ENCODE data around the gene PLA2R1. TPM values are rescaled to one million over a fixed set of nuclear protein-coding genes. Genes with fewer than 3 reads are reported as not detected.

Gene PLA2R1
- total RNA-seq, 2 experiments from 2014 or later = not detected

DNA sequence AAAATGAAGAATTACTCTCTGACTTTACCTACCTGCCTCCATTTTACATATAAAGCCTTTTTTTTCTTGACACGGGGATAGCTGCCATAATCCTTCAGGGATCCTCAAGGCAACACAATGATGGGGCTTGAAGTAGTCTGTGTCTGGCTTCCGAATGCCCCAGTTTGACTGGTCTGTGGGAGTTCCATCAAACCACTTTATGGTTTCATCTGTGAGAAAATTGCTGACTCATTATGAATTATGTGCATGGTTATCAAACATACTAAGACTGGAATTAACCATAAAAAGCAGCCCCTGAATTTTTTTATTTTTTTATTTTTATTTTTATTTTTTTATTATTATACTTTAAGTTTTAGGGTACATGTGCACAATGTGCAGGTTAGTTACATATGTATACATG is 117.5 kb downstream of the PLA2R1 start:
- Mint-ChIP-seq H3K36me3 (ENCODE audit: low read depth) (no peaks in the 10 kb centered on the region), H3K27ac (no peak overlapping the region), H3K4me3 (no peak overlapping the region), H3K9me3 (peaks cover 3% of the 10 kb centered on the region), H3K27me3 (peaks cover 16% of the 10 kb centered on the region), H3K4me1 (no peaks in the 10 kb centered on the region)
- CTCF ChIA-PET = no interaction called here
- POLR2A ChIA-PET = no interaction called here
- DNase-seq = no peak

DNA sequence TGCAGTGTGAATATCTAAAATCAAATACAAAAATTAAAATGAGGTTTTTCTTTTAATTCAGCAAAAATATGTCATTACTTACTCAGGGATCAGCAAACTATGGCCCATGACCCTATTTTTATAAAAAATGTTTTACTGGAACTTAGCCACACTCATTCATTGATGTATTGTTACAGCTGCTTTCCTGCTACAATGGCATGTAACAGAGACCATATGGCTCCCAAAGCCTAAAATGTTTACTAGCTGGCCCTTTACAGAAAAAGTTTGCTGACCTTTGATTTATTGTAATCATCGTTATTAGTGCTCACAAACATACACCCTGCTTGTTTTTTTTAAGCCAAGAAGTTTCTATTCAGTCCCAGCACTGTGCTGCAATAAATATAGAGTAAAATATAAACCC is 120.3 kb downstream of the PLA2R1 start:
- H3K27ac Mint-ChIP-seq = no peak overlapping the region
- no peak for DNase-seq
- no peaks in the 10 kb centered on the region for H3K4me1 Mint-ChIP-seq
- no peaks in the 10 kb centered on the region for H3K36me3 Mint-ChIP-seq (ENCODE audit: low read depth)
- ChIA-PET CTCF (interaction anchor here (0.7 kb wide), 1 partner anchor 765 kb away, joined by 4 read pairs; no protein-coding TSS in a partner anchor), POLR2A (no interaction called here)
- peaks cover 9% of the 10 kb centered on the region for H3K27me3 Mint-ChIP-seq
- peaks cover 3% of the 10 kb centered on the region for H3K9me3 Mint-ChIP-seq
- no peak overlapping the region for H3K4me3 Mint-ChIP-seq

DNA sequence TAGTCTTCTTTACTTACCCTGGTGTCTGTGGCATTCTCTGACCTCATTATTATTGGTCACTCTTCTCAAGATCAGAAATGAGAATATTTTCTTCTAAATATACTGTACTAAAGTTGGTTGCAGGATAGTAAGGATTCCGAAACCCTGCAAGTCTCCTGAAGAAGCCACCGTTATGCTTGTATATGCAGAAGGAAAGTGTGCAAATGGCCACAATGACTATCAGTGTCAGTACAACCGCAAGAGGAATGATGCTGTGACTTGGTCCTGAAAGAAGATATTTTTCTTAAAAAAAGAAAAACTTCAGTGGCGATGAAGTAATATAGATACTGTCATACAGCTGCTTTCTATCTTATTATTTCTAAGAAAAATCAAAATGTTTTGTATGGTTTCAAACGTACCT is 120.7 kb downstream of the PLA2R1 start:
- Mint-ChIP-seq H3K4me3 (no peak overlapping the region), H3K27me3 (peaks cover 9% of the 10 kb centered on the region), H3K27ac (no peak overlapping the region), H3K9me3 (peaks cover 3% of the 10 kb centered on the region), H3K4me1 (no peaks in the 10 kb centered on the region), H3K36me3 (ENCODE audit: low read depth) (no peaks in the 10 kb centered on the region)
- CTCF ChIA-PET = no interaction called here
- DNase-seq = no peak
- POLR2A ChIA-PET = no interaction called here

DNA sequence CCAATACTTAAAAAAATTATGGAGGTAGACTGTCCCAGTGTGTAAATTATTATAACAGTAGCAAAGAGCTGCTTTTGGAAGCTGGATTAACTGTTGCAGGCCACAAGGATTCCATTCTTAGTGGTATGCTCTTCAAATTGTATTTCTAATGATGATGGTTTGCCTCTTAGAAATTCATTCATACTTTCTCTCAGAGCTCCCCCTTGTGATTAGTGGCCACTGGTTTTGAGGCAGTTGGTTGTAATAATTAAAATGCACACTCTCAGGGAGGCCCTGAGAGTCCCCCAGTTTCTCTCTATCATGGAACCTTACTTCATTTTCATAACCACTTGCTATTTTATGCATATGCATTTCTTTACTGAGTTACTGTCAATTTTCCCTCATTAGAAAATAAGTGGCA is 122.5 kb downstream of the PLA2R1 start:
- Mint-ChIP-seq H3K4me3 (no peak overlapping the region), H3K9me3 (peaks cover 3% of the 10 kb centered on the region), H3K4me1 (no peaks in the 10 kb centered on the region), H3K27me3 (peaks cover 5% of the 10 kb centered on the region), H3K36me3 (ENCODE audit: low read depth) (no peaks in the 10 kb centered on the region), H3K27ac (no peak overlapping the region)
- CTCF ChIA-PET = no interaction called here
- POLR2A ChIA-PET = no interaction called here
- no peak for DNase-seq

DNA sequence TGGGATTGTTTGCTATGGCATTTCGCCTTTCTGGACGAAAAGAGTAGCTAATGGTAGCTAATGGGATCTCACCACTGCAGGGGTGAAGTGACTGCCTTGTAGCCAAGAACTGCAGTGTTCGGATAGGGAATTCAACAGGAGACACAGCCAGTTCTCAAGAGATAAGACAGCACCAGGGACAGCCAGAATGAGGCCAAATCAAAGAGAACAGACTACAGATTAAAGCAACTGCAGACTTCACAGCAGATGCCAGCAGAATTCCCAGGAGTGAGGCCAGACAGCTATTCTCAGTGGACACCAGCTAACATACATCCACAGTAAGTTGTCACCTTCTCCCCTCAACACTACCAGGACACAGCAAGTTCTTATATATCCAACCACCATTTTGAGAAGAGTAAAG is 124.0 kb downstream of the PLA2R1 start:
- Mint-ChIP-seq H3K9me3 (no peaks in the 10 kb centered on the region), H3K36me3 (ENCODE audit: low read depth) (no peaks in the 10 kb centered on the region), H3K27me3 (peaks cover 3% of the 10 kb centered on the region), H3K4me3 (no peak overlapping the region), H3K4me1 (no peaks in the 10 kb centered on the region), H3K27ac (no peak overlapping the region)
- no peak for DNase-seq
- POLR2A ChIA-PET = interaction anchor here (0.6 kb wide), 1 partner anchor 995 kb away, joined by 3 read pairs; no protein-coding TSS in a partner anchor
- CTCF ChIA-PET = no interaction called here

DNA sequence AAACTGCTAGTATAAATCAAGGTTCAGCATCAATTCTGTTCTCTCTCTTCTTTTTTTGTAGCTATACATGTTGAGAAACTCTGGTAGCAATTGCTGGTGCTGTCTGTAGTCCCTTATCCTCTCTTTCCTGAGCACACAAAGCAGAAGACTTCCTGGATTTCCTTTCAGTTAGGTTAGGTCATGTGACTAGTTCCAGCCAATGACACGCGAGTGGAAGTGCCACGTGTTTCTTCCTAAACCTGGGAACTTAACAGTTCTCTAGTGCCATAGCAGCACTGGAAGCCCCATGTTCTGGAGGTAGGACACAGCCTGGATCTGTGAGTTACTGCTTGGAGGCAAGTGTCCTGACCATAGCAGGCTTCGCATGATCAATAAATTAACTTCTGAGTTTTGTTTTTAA is 125.9 kb downstream of the PLA2R1 start:
- H3K4me3 Mint-ChIP-seq = no peak overlapping the region
- H3K27me3 Mint-ChIP-seq = peaks cover 4% of the 10 kb centered on the region
- H3K4me1 Mint-ChIP-seq = no peaks in the 10 kb centered on the region

DNA sequence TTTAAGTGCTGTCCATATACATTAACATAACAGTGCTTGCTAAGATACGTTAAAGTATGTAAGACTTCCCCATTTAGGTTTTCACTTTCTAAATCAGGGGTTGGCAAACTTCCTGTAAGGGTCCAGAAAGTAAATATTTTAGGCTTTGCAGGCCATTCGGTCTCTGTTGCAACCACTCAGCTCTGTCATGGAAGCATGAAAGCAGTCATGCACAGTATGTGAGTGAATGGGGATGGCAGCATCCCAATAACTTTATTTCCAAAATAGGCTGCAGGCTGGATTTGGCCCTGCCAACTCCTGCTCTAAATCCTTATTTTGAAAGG is 128.7 kb downstream of the PLA2R1 start:
- Mint-ChIP-seq H3K9me3 (peaks cover 4% of the 10 kb centered on the region), H3K4me3 (no peak overlapping the region), H3K27ac (no peak overlapping the region), H3K27me3 (peaks cover 4% of the 10 kb centered on the region), H3K36me3 (ENCODE audit: low read depth) (no peaks in the 10 kb centered on the region), H3K4me1 (no peaks in the 10 kb centered on the region)
- no peak for DNase-seq
- ChIA-PET CTCF (no interaction called here), POLR2A (no interaction called here)

More for the DNA sequence above, 125.9 kb downstream of the PLA2R1 start:
- CTCF ChIA-PET = no interaction called here
- POLR2A ChIA-PET = no interaction called here
- Mint-ChIP-seq H3K9me3 (no peaks in the 10 kb centered on the region), H3K27ac (no peak overlapping the region), H3K36me3 (ENCODE audit: low read depth) (no peaks in the 10 kb centered on the region)
- DNase-seq = no peak

DNA sequence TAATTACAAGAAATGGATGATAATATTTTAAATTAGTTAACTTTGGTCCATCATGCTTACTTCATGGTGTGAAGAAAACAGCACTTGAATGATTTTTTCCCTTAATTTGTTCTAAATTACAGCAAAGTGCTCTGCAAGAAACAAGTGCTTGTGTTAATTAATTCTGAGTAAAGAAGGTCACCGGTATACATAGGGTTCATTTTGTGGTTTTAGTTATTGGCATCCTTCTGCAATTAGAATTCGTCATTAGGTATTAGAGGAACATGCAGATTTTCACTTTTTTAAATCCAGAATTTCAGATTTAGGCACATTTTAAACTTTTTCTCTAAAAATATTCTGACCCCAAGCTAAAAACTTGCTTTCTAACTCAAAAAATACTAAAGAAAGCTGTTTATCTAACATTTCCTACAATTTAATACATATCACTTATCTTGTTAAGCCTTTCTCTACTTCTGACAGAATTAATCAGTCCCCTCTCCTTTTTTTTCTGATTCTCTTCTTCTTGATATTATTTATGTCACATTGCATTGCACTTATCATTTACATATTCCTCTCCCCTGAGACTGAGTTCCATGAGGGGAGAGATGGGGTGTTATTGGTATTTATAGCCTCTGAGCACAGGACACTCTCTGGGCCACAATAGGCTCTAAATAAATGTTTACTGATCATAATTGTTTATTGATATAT is 129.2 kb downstream of the PLA2R1 start:
- CTCF ChIA-PET = interaction anchor here (1.1 kb wide), 1 partner anchor 11 kb away, joined by 3 read pairs; no protein-coding TSS in a partner anchor
- no peak overlapping the region for H3K4me3 Mint-ChIP-seq
- peaks cover 4% of the 10 kb centered on the region for H3K9me3 Mint-ChIP-seq
- peaks cover 5% of the 10 kb centered on the region for H3K27me3 Mint-ChIP-seq
- DNase-seq = no peak
- POLR2A ChIA-PET = no interaction called here
- H3K27ac Mint-ChIP-seq = no peak overlapping the region
- H3K36me3 Mint-ChIP-seq (ENCODE audit: low read depth) = no peaks in the 10 kb centered on the region
- no peaks in the 10 kb centered on the region for H3K4me1 Mint-ChIP-seq

DNA sequence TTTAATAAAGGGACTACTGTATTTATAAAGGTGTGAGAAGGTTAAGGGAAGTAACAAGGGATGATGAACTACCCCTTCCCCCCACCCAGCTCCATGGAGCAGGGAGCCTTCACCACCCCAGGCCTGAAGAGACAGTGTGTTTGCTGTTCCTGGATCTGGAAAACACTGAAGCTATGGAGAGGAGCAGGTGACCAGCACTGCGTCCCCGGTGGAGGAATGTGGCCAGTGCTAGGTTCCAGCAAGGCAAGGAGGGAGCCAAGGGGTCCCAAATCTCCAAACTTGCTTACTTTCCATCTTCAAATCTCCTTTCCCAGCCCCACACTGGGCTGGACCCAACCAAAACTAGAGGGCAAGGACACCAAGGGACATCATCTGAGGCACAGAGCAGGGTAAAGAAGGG is 135.7 kb downstream of the PLA2R1 start:
- Mint-ChIP-seq H3K36me3 (ENCODE audit: low read depth) (no peaks in the 10 kb centered on the region), H3K27me3 (peaks cover 5% of the 10 kb centered on the region), H3K4me3 (no peak overlapping the region), H3K4me1 (peaks cover 7% of the 10 kb centered on the region), H3K27ac (no peak overlapping the region), H3K9me3 (peaks cover 6% of the 10 kb centered on the region)
- ChIA-PET POLR2A (no interaction called here), CTCF (no interaction called here)
- DNase-seq = no peak

DNA sequence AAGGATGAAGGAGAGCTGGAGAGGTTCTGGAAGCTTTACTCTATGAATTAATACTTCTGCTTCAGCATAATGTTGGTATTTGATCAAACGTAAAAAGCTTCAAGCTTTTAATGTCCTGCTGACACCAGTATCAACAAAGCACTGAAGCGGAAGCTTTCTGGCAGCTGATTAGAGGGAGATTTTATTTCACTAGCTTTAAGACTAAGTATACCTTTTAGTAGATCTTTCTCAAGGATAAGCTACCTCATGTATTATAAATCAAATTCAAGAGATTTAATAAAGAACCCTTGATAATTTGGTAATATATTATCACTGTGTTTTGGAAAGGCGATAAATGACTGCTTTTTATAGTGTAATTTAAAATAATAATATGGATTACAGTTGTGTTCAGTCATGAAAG is 136.4 kb downstream of the PLA2R1 start:
- peaks cover 6% of the 10 kb centered on the region for H3K9me3 Mint-ChIP-seq
- H3K27ac Mint-ChIP-seq = no peak overlapping the region
- no peaks in the 10 kb centered on the region for H3K36me3 Mint-ChIP-seq (ENCODE audit: low read depth)
- no peak overlapping the region for H3K4me3 Mint-ChIP-seq
- ChIA-PET CTCF (no interaction called here), POLR2A (no interaction called here)
- H3K4me1 Mint-ChIP-seq = peaks cover 10% of the 10 kb centered on the region
- DNase-seq = no peak
- peaks cover 5% of the 10 kb centered on the region for H3K27me3 Mint-ChIP-seq

DNA sequence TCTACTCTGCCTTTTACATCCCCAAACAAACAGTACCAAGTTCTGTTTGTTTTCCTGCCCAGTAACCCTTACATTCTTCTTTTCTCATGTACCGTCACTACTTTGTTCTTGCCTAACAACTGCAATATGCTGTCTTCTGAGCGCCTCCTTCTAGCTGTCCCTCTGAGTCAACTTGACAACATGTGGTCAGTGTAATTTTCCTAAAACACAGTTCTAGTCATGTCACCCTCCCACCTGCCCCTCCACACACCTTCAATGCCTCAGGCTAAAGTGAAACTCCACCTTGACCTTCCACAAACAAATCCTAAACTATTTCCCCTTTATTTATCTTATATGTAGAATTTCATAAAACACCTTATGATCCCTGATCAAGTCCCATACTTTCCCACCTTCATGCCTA is 139.9 kb downstream of the PLA2R1 start:
- H3K4me3 Mint-ChIP-seq = no peak overlapping the region
- peaks cover 12% of the 10 kb centered on the region for H3K27me3 Mint-ChIP-seq
- H3K4me1 Mint-ChIP-seq = peaks cover 10% of the 10 kb centered on the region
- CTCF ChIA-PET = interaction anchor here (1.0 to 1.6 kb wide), 2 partner anchors 78 to 1048 kb away, joined by 3 to 4 read pairs; no protein-coding TSS in a partner anchor
- DNase-seq = no peak
- POLR2A ChIA-PET = no interaction called here
- no peaks in the 10 kb centered on the region for H3K36me3 Mint-ChIP-seq (ENCODE audit: low read depth)
- no peaks in the 10 kb centered on the region for H3K9me3 Mint-ChIP-seq
- H3K27ac Mint-ChIP-seq = no peak overlapping the region

DNA sequence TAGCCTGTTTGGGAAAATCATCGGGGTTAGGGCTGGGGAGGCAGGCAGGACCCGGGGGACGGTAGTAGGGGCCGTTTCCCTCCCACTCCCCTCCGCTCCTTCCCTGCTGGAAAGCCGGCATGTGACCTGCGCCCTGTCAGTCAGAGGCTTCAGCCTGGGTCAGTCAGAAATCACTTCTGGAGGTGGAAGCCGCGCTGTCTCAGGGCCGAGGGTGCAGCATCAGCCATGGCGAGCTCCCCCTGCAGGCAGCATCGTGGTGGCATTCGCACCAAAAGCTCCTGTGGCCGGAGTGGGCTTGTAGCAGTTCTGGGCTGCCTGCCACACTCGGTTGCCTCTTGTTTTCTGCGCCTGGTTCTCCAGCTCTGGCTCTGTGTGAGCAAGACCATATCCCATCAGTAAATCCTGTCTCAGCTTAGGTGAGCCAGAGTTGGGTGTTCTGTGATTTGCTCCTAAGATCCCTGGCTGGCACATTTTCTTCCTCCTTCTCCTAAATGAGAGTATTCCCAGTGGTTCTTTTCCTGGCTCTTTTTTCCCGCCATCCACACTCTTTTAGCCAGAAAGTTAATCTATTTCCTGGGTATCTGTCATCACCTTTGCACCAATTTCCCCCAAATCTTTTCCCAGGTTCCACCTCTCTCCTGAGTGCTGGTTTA is 140.5 kb downstream of the PLA2R1 start:
- H3K4me1 Mint-ChIP-seq = peaks cover 10% of the 10 kb centered on the region
- peak; percentile 74 for DNase-seq
- H3K36me3 Mint-ChIP-seq (ENCODE audit: low read depth) = no peaks in the 10 kb centered on the region
- no peaks in the 10 kb centered on the region for H3K9me3 Mint-ChIP-seq
- H3K27ac Mint-ChIP-seq = no peak overlapping the region
- H3K27me3 Mint-ChIP-seq = peaks cover 12% of the 10 kb centered on the region
- no peak overlapping the region for H3K4me3 Mint-ChIP-seq
- ChIA-PET CTCF (interaction anchor here (0.6 to 1.6 kb wide), 12 partner anchors 11 to 1049 kb away, joined by 3 to 7 read pairs (median 4); no protein-coding TSS in a partner anchor), POLR2A (interaction anchor here (1.1 kb wide), 1 partner anchor 209 kb away, joined by 3 read pairs; no protein-coding TSS in a partner anchor)

DNA sequence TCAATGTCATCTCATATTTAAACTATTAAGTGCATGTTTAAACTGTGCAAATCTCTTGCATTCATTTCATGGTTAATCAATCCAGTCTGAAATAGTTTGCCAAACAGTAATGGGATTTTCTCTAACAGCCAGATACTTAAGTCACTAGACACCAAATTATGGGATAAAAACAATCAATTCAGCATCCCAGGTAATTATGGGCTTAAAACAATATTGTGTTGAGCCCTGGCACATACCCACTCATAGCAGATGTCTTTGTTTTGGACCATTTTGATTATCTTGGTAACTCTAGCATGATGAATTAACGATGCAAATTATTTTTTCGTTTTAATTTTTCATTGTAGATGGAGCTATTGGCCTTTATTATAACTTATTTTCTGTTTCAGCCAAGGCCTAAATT is 145.9 kb downstream of the PLA2R1 start:
- CTCF ChIA-PET = no interaction called here
- no peak overlapping the region for H3K27ac Mint-ChIP-seq
- no peak overlapping the region for H3K4me3 Mint-ChIP-seq
- peaks cover under 1% of the 10 kb centered on the region for H3K4me1 Mint-ChIP-seq
- DNase-seq = no peak
- peaks cover 12% of the 10 kb centered on the region for H3K27me3 Mint-ChIP-seq
- no peaks in the 10 kb centered on the region for H3K36me3 Mint-ChIP-seq (ENCODE audit: low read depth)
- POLR2A ChIA-PET = no interaction called here
- no peaks in the 10 kb centered on the region for H3K9me3 Mint-ChIP-seq

DNA sequence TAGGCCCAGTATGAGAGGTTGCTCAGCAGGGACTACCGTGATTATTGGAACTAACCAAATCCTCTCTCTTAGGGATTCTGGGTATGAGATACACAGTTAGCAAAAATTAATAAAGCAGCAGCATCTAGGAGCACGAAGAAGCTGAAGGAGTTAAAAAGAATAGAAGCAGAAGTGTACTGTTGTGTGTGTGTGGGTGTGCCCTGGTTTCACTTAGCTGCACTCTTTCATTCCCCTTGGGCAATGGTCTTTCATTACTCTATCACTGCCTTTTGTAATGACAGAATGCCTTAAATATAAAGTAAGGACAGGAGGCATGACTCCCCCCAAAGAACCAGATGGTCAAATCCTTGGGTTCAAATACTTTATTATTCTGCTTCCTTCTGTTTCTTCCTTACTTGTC is 148.5 kb downstream of the PLA2R1 start:
- CTCF ChIA-PET = no interaction called here
- Mint-ChIP-seq H3K27ac (no peak overlapping the region), H3K36me3 (ENCODE audit: low read depth) (no peaks in the 10 kb centered on the region), H3K4me1 (no peaks in the 10 kb centered on the region), H3K4me3 (no peak overlapping the region), H3K9me3 (no peaks in the 10 kb centered on the region), H3K27me3 (peaks cover 7% of the 10 kb centered on the region)
- POLR2A ChIA-PET = no interaction called here
- DNase-seq = no peak

Measured in activated CD4-positive, alpha-beta memory T cell treated with anti-CD3 and anti-CD28 coated beads, Interleukin-2, amount 10 ng/mL, durations not matched to agents 7 days and 5 days (primary cell).